Measurements from ENCODE around the gene MAN1A1. TPM values are rescaled to one million over a fixed set of nuclear protein-coding genes. Genes with fewer than 3 reads are reported as not detected.

MAN1A1 gene
- polyA plus RNA-seq, 1 donor from 2014 or later, result 4.6 TPM

DNA sequence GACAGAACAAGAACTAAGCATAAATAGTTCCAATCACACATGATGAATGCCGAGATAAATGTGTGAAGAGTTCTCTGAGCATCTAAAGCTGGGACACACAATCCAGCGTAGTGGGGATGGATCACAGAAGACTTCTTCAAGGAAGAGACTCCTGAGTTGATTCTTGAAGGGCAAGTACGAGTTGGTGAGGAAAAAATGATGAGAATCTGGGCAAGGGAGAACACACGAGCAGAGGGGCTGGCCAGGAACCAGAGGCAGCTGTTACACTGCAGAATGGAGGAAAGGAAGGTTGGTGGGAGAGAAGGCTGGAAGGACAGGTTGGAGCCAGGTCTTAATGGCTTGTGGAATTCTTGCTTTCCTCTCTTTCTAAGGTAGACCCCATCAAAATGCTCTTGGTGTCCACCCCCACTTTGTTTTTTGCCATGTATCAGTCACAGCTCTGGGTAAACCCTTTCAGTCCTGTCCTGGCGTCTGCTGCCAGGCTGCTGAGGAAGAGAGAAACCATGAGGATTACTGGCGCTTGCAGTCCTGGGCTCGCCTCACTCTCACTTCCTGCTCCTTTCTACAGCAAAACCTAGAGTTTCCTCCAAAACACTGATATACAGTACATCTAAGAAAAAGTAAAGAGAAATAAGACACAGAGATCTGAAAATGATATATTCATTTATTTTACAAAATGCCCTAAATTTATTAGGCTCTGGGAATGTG is 143.5 kb downstream of the MAN1A1 start:
- no peaks in the 10 kb centered on the region for H3K27me3 ChIP-seq (ENCODE audit: insufficient read depth, low read depth, low read length)
- H3F3A ChIP-seq (ENCODE audit: insufficient read depth, low read length, poor library complexity, severe bottlenecking), result no peaks in the 10 kb centered on the region
- H3K9me2 ChIP-seq (ENCODE audit: insufficient read depth, low read length), result no peaks in the 10 kb centered on the region
- H3K9ac ChIP-seq (ENCODE audit: low read length), result no peak overlapping the region
- TF ChIP-seq SMC3 (conservative IDR thresholded peaks at IDR 0.05; ENCODE audit: poor library complexity) (no peak), RAD21 (conservative IDR thresholded peaks at IDR 0.05) (no peak)
- H3K9me3 ChIP-seq (ENCODE audit: low read length), result no peaks in the 10 kb centered on the region
- H3K27ac ChIP-seq (ENCODE audit: low read length), result no peak overlapping the region
- no peak overlapping the region for H2AFZ ChIP-seq (ENCODE audit: low read depth, low read length)
- H3K36me3 ChIP-seq (ENCODE audit: insufficient read depth, low read length), result no peaks in the 10 kb centered on the region
- no peak overlapping the region for H3K4me3 ChIP-seq (ENCODE audit: low read length)
- H4K20me1 ChIP-seq (ENCODE audit: insufficient read depth), result no peaks in the 10 kb centered on the region
- H3K79me2 ChIP-seq (replicated peaks; ENCODE audit: insufficient read depth, low read length), result no peaks in the 10 kb centered on the region
- H3K4me2 ChIP-seq (ENCODE audit: low read length), result no peak overlapping the region

GRCh38 chr6:119204719-119205118 is 144.8 kb downstream of the MAN1A1 start:
- Histone ChIP-seq H2AFZ (ENCODE audit: low read depth, low read length) (no peak overlapping the region), H3K4me2 (ENCODE audit: low read length) (no peak overlapping the region), H3K27ac (ENCODE audit: low read length) (no peak overlapping the region), H3K79me2 (replicated peaks; ENCODE audit: insufficient read depth, low read length) (no peaks in the 10 kb centered on the region), H3K9me2 (ENCODE audit: insufficient read depth, low read length) (no peaks in the 10 kb centered on the region), H3F3A (ENCODE audit: insufficient read depth, low read length, poor library complexity, severe bottlenecking) (no peaks in the 10 kb centered on the region), H3K4me3 (ENCODE audit: low read length) (no peak overlapping the region), H3K9ac (ENCODE audit: low read length) (no peak overlapping the region), H3K9me3 (ENCODE audit: low read length) (no peaks in the 10 kb centered on the region), H3K36me3 (ENCODE audit: insufficient read depth, low read length) (no peaks in the 10 kb centered on the region), H4K20me1 (ENCODE audit: insufficient read depth) (no peaks in the 10 kb centered on the region), H3K27me3 (ENCODE audit: insufficient read depth, low read depth, low read length) (no peaks in the 10 kb centered on the region)
- TF ChIP-seq TAF1 (IDR thresholded peaks at IDR 0.05; ENCODE audit: low read depth) (no peak), EP300 (conservative IDR thresholded peaks at IDR 0.05; ENCODE audit: poor library complexity, severe bottlenecking) (no peak), POLR2AphosphoS5 (IDR thresholded peaks at IDR 0.05) (no peak), MXI1 (conservative IDR thresholded peaks at IDR 0.05; ENCODE audit: poor library complexity, severe bottlenecking) (no peak), RAD21 (conservative IDR thresholded peaks at IDR 0.05) (no peak), SMC3 (conservative IDR thresholded peaks at IDR 0.05; ENCODE audit: poor library complexity) (no peak), EZH2 (IDR thresholded peaks at IDR 0.05; ENCODE audit: borderline replicate concordance, insufficient read depth, low read length, poor library complexity, severe bottlenecking) (no peak), CTCF (IDR thresholded peaks at IDR 0.05; ENCODE audit: poor library complexity, severe bottlenecking) (no peak)
- TF ChIP-seq, protein P1, sequence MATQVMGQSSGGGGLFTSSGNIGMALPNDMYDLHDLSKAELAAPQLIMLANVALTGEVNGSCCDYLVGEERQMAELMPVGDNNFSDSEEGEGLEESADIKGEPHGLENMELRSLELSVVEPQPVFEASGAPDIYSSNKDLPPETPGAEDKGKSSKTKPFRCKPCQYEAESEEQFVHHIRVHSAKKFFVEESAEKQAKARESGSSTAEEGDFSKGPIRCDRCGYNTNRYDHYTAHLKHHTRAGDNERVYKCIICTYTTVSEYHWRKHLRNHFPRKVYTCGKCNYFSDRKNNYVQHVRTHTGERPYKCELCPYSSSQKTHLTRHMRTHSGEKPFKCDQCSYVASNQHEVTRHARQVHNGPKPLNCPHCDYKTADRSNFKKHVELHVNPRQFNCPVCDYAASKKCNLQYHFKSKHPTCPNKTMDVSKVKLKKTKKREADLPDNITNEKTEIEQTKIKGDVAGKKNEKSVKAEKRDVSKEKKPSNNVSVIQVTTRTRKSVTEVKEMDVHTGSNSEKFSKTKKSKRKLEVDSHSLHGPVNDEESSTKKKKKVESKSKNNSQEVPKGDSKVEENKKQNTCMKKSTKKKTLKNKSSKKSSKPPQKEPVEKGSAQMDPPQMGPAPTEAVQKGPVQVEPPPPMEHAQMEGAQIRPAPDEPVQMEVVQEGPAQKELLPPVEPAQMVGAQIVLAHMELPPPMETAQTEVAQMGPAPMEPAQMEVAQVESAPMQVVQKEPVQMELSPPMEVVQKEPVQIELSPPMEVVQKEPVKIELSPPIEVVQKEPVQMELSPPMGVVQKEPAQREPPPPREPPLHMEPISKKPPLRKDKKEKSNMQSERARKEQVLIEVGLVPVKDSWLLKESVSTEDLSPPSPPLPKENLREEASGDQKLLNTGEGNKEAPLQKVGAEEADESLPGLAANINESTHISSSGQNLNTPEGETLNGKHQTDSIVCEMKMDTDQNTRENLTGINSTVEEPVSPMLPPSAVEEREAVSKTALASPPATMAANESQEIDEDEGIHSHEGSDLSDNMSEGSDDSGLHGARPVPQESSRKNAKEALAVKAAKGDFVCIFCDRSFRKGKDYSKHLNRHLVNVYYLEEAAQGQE (IDR thresholded peaks at IDR 0.05; ENCODE audit: borderline replicate concordance), result no peak

All from neural cell (in vitro differentiated cells).